Measurements from ENCODE around the gene COL4A3.

COL4A3 gene

DNA sequence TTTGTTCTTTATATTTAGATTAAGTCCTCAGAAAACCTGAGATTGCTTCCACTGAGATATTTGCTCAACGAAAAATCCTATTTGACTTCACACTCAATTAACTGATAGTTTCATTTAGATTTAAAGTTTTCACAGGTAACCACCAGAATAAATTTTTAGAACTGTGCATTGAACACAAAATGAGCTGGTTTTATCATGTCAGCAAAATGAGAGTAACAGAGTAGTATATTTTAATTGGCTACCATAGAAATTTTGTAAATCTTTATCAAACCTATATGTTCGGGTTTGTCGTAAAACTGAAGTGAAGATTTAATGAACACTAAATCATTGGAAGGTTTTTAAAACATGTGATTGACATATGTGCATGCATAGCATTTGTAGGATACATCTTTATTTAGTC lies 127.9 kb downstream of the COL4A3 start:
- no peak for DNase-seq (ENCODE audit: low read depth)

GRCh38 chr2:227293531-227293930 lies 129.1 kb downstream of the COL4A3 start:
- DNase-seq (ENCODE audit: low read depth) = no peak

DNA sequence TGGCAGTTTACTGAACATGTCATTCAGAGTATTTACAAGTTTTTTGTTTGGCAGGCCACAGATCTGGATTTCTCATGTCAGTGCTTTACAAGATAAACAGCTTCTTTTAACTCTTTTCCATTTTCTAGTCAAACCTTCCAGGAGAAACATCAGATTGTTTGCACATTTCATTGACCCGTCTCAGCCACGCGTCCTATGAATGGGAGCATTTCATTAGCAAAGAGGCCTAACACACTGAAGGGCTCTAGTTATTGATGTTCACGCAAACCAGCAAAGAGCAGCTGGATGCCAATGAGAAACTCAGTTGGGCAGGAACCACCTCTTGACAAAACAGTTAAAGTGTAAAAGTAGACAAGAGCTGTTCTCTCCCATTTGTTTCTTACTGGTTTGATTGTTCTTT lies 131.4 kb downstream of the COL4A3 start:
- DNase-seq (ENCODE audit: low read depth) = no peak

DNA sequence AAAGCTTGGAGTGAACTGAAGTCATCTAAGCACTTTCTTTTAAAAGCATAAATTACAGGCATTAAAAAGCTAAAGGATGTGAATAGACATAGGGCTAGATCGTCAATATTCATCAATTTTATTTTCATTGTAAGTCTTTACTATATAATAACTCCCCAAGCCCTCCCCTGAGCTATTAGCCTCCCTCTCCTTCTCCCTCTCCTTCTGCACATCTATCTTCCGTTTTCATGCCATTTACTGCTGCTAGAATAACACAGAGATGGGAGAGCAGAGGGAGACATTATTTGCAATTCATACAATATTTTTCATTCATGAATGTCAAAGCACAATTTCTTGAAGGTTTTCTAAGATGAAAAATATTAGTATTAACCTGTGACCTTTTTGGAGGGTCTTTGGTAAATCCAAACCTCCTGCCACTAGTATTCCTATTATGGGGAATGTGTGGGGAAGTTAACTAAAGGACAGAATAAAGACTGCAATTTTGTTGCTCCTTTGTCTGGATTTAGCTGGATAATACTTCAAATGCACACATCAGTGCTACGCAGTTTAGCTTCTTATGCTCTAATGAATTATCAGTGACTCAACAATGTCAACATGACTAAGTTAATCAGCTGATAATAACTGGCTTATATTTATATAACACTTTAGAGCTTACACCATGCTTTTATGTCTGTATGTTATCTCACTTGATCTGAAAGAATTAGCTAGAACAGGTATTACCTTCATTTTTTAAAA lies 132.4 kb downstream of the COL4A3 start:
- no peak for DNase-seq (ENCODE audit: low read depth)

DNA sequence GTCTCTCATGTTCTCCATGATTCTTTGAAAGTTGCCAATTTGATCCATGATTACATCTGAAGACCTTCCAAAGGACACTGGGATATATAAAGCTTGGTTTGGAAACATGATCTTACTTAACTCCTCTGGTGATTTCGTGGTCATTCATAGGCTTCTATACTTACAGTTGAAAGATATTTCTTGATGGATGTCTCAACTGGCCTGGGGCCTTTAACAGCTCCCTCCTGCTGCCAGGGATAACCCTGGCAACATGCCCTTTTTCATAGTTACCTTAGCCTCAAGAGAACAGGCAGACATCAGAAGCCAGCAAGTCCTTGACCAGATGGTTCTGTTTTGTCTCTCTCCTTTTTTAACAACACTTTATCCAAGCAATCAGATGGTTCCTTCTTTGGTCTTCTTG lies 137.1 kb downstream of the COL4A3 start:
- no peak for DNase-seq (ENCODE audit: low read depth)

DNA sequence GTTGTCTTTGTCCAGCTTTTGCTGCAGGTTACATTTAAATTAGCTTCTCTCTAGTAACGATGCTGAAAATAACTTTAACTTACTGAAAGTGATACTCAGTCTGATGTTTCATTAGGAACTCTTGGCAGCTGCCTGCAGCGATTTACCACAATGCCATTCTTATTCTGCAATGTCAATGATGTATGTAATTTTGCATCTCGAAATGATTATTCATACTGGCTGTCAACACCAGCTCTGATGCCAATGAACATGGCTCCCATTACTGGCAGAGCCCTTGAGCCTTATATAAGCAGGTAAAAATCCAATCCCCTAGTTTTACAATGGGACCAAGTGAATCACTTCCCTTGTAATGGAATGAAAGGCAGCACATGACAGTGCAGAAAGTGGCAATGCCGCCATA lies 144.4 kb downstream of the COL4A3 start:
- no peak for DNase-seq (ENCODE audit: low read depth)

GRCh38 chr2:227310756-227311110 lies 146.3 kb downstream of the COL4A3 start:
- no peak for DNase-seq (ENCODE audit: low read depth)

DNA sequence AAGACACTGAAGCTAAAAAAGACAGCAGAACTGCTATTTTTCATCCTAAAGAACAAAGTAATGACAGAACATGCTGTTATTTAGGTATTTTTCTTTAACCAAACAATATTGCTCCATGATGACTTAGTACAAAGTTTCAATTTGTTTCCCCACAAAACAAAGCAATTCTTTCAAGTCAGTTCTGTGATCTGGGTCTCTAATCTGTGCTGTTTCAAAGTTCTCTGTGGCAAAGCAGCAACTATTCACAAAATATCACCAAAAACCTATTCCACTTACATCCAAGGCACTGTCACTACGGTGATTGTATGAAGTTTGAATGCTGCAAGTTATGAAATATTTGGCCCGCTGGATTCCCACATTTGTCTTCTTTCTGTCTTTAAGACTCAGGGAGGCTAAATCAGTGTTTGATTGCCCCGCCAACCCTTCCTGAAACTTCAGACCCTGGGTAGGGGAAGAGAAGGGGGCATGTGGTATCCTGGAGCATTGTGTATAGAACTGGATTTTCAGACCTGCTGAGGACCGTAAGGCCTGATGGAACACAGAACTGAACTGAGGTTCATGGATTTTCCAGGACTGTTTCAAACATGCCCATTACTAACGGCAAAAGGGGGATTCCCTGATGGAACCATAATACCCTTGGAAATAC lies 147.6 kb downstream of the COL4A3 start:
- DNase-seq (ENCODE audit: low read depth) = no peak

DNA sequence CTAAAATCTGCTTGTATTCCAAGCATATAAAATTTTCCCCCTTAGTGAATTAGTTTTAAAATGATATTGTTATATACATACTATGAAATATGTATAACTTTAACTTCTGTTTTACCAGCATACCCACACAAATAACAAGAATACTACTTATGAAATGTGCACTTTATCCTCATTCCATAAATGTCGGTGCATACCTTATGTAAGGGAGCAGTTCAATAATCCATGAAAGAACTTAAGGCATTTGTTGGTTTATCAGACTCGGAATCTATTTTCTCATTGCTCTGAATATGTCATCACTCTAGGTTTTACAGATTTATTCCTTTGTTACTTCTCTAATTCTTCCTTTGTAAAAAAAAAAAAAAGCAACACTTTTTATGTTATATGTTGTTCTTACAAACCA lies 148.2 kb downstream of the COL4A3 start:
- DNase-seq (ENCODE audit: low read depth) = no peak

DNA sequence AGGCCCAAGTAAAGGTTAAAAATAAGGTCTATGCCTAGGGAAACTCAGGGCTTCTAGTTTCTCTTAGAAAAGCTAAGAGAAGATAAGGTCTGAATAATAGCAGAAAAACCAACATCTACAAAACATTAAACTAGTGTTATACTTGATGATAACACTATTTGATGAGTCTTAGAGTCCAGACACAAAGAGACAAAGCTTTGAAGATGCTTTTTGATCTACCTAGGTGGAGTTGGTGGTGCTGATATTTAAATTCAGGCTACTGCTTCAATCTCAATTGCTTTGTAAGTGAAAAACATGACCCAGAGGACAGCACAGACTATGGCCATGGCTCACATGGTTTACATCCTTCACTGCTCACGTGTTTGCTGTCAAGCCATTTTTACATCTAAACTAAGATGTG lies 148.9 kb downstream of the COL4A3 start:
- DNase-seq (ENCODE audit: low read depth) = no peak

GRCh38 chr2:227317834-227318233 lies 153.4 kb downstream of the COL4A3 start:
- DNase-seq (ENCODE audit: low read depth) = no peak

GRCh38 chr2:227320305-227321094 lies 156.1 kb downstream of the COL4A3 start:
- DNase-seq (ENCODE audit: low read depth) = no peak

DNA sequence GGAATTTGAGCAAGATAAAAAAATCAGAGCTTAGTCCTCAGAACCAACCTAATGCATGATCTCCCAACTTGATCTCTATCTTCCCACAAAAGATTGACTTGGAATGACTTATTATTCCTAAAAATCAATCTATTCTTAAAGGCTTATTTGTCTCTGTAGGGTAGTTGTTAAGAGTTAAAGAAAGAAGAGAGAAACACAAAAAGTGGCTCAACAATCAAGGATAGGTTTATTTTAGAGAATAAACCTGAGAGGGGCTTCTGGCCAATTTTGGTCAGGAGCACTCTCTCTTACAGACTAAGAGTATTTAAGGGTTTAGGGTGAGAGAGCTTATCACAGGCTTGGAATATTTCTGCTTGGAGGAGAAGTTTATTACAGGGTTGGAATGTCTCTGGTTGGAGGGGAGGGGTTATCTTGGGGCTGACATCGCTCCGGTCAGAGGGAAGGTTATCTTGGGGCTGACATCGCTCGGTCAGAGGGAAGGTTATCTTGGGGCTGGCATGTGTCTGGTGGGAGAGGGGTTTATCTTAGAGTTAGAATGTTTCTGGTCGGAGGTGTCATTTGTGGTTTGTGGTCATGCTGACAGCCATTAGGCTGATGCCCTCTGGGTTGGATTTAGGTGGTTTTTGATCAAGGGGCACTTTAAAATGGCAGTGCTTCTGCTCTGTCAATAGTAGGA lies 158.2 kb downstream of the COL4A3 start:
- no peak for DNase-seq (ENCODE audit: low read depth)

- DNase-seq (ENCODE audit: low read depth) = no peak
Observed at GRCh38 chr2:227323818-227324217, 159.4 kb downstream of the COL4A3 start.

- DNase-seq (ENCODE audit: low read depth) = no peak
Observed at GRCh38 chr2:227324642-227324994, 160.2 kb downstream of the COL4A3 start.

- peak; percentile 86 for DNase-seq (ENCODE audit: low read depth)
Observed at GRCh38 chr2:227324995-227325838, 160.8 kb downstream of the COL4A3 start, which contains the start of gene MFF. MFF (plus strand) TSS chr2:227325251; CDS start chr2:227330666, 5,415 bp downstream.

- no peak for DNase-seq (ENCODE audit: low read depth)
Observed at GRCh38 chr2:227325839-227326195, 161.4 kb downstream of the COL4A3 start.

DNA sequence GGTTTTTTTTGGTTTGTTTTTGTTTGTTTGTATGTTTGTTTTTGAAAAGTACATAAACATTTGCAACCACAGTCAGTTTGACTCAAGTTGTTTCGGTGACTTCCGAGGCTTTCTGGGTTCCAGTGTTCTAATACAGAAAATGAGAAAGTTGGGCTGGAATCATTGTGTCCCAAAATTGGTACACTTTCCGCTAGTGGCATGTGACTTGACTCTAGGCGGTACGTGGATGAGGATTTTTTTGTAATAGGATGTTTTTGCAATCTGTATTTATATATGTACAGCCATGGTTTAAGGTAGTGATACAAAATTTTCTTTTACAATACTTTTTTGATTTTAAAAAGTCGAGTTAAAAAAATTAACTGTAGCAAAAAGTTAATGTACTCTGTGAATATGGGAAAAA lies 162.4 kb downstream of the COL4A3 start:
- DNase-seq (ENCODE audit: low read depth) = no peak

GRCh38 chr2:227335713-227336112 lies 171.3 kb downstream of the COL4A3 start:
- no peak for DNase-seq (ENCODE audit: low read depth)

GRCh38 chr2:227337442-227337841 lies 173.0 kb downstream of the COL4A3 start:
- no peak for DNase-seq (ENCODE audit: low read depth)

DNA sequence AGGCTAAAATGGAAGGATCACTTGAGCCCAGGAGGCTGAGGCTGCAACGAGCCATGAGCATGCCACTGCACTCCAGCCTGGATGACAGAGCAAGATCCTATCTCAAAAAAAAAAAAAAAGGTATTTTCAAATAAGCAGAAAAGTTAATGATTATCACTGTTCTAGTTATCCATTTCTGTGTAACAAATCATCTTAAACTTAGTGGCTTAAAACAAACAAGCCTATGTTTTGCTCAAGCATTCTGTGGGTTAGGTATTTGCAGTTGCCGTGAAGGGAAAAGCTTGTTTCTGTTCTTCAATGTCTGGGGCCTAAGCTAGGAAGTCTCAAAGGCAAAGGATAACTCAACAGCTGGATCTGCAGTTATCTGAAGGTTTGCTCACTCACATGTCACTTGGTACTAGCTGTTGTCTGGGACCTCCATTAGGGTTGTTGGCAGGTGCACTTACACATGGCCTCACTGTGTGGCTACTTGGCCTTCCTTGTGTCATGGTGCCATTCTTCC lies 174.7 kb downstream of the COL4A3 start:
- DNase-seq (ENCODE audit: low read depth) = no peak

DNA sequence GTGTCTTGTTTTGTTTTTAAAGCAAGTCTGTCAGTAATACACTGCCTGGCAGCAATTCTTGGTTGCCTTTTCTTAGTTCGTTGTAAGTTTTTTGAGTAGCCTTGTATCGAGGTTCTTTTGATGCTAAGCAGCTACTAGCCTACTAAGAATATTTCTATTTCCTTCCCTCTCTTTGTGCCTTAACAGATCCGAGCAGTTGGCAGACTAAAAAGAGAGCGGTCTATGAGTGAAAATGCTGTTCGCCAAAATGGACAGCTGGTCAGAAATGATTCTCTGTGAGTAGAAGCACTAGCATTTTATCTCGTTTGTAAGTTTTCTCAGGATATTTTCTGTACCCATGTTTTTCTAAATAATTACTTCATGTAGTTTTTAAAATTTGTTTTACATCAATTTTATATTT lies 175.7 kb downstream of the COL4A3 start:
- no peak for DNase-seq (ENCODE audit: low read depth)

All from stimulated activated CD8-positive, alpha-beta memory T cell treated with anti-CD3 and anti-CD28 coated beads, Interleukin-15, amount 100 ng/mL, for 1 hour (primary cell).